HG03571 (cell line): Measurements from ENCODE around the gene ADAP1.
"Not testable (repeated sequence)": the region's sequence is repeated elsewhere in the genome, so short reads cannot be mapped to it uniquely, and the experiment has no call there.

Experiments used
- ATAC-seq: cut with Tn5 transposase; IDR thresholded peaks from one replicate; pipeline ENCODE4 v1.9.1; 2021; ENCODE audit not compliant: unreplicated experiment

The ADAP1 gene

DNA sequence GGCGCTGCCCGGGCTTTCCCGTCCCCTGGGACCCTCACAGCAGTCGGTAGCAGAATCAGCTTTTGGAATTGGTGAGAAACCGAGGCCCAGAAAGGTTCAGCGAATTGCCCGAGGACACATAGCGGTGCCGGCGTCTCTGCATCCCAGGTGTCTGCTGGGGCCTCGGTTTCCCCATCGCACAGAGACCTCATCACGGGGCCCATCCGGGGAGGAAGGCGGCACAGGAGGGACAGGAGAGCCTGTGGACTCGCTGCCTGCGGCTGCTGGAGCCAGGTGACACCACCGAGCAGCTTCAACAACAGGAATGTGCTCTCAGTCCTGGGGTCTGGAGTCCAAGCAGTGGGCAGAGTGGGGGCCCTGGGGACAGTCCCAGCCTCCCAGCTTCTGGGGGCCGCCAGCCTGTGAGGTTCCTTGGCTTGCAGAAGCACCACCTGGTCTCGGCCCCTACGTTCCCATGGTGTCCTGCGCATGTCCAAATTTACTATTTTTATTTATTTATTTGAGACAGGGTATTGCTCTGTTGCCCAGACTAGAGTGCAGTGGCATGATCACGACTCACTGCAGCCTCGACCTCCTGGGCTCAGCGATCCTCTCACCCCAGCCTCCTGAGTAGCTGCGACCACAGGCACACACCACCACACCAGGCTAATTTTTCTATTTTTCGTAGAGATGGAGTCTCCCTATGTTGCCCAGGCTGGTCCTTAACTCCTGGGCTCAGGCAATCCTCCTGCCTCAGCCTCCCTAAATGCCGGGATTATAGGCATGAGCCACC, 21.4 kb upstream of the ADAP1 start:
- no peak for ATAC-seq

GRCh38 chr7:974820-975681, 20.6 kb upstream of the ADAP1 start, which contains the start of gene COX19:
COX19 (minus strand) TSS chr7:975549; CDS start chr7:975509, 40 bp downstream.
- ATAC-seq: peak; percentile 70

DNA sequence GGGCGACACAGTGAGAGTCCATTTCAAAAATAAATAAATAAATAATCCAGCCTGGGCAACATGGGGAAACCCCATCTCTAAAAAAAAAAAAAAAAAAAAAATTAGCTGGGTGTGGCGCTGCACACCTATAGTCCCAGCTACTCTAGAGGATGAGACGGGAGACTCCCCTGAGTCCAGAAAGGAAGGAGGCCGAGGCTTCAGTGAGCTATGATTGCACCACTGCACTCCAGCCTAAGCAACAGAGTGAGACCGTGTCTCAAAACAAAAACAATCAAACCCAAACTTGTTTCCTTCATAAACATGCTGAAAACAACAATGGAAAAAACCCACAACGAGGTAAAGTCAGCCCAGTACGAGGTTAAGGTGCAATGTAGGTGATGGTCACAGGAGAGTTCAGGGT, 19.7 kb upstream of the ADAP1 start:
- ATAC-seq: no peak

DNA sequence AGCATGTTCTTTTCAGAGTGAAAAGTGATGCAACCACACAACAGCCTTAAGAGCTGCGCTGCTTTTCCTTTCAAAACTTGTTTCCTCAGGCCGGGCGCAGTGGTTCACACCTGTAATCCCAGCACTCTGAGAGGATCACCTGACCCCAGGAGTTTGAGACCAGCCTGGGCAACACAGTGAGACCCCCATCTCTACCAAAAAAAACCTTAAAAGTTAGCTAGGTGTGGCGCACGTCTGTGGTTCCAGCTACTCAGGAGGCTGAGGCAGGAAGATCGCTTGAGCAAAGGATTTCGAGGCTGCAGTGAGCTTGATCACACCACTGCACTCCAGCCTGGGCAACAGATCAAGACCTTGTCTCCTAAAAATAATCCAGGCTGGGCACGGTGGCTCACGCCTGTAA, 18.8 kb upstream of the ADAP1 start:
- no peak for ATAC-seq

DNA sequence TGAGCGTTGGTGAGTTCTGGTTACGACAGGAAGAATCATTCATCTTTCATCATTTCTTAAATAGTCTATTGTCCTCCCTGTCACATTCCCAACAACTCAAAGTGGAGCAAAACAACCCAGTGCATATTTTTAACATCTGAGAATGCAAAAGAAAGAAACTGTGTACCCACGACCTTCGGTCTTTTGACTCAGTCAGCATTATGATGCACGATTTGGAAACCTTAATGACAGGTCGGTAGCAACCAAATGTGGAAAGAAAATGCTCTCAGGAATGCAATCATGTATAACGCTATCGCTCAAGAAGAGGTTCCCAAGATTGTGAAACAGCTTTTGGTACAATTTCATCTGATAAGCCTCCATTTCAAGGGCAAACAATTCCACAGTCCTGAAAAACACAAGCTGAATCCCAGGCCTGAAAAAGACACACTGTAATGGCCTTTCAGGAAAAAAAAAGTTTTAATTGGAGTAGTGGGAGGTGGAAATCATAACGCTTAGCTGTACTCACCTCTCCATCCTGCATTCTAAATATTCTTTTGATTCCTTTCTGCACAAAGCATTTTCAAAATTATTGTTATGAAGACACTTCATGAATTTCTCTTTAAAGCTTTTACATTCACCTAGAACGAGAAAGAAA, 18.3 kb upstream of the ADAP1 start:
- no peak for ATAC-seq

DNA sequence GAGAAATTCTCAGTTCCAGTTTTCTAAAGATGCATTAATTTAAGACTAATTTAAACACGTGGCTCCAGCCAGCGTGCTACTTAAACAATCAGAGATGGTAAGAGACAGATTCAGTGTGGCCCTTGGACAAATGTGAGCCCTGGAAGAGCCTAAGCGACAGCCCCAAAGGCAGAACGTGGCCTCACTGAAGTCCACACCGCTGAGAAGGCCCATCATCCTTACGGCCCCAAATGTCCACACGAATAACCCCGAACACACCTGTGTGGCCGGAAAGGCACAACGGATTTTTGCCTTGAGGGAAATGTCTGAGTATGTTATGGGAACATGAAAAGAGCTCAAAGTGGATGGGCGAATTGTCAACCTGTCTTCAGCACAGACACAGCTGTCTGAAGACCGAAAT, 17.6 kb upstream of the ADAP1 start:
- ATAC-seq: no peak

- no peak for ATAC-seq
Measured at GRCh38 chr7:970744-971143, 16.3 kb upstream of the ADAP1 start.

- no peak for ATAC-seq
Measured at GRCh38 chr7:969403-969802, 14.9 kb upstream of the ADAP1 start.

GRCh38 chr7:968205-969105, 14.0 kb upstream of the ADAP1 start:
- no peak for ATAC-seq

- ATAC-seq: no peak
Measured at GRCh38 chr7:967361-968082, 13.0 kb upstream of the ADAP1 start.

- no peak for ATAC-seq
Measured at GRCh38 chr7:966291-967069, 12.0 kb upstream of the ADAP1 start.

- ATAC-seq: no peak
Measured at GRCh38 chr7:964401-965231, 10.1 kb upstream of the ADAP1 start.

DNA sequence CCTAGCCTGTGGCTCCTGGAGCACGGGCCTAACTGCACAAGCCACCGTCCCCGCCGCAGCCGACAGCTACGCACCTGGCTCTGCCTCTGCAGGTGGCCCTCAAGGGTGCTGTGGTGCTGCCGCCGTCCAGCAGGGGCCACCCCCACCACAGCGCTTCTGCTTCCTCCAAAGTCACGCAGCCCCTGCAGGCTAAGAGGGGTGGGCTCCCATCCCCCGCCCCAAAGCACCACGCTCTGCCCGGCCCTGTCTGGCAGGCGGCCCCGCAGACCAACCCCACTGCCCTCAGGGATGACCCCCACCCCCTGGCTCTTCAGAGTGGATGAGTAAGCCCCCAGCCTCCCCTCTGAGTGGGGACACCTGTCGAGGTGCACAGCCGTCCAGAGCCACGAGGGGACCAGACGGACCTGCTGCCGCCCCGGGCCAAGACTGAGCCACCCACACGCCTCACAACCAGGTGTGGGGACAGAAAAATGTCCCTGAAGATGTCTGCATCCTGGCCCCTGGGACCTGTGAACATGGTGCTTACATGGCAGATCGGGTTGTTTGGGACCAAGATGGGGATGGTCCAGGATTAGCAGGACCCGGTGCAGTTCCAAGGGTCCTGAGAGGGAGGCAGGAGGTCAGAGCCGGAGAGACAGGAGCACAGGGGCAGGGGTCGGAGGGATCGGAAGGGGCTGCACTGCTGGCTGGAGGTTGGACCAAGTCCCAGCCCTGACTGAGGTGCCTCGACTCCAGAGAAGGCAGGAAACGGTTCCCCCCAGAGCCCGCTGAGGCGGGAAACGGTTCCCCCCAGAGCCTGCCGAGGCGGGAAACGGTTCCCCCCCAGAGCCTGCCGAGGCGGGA, 9.0 kb upstream of the ADAP1 start:
- no peak for ATAC-seq

GRCh38 chr7:962401-963081, 8.1 kb upstream of the ADAP1 start:
- ATAC-seq: no peak

GRCh38 chr7:961546-962400, 7.3 kb upstream of the ADAP1 start:
- no peak for ATAC-seq

- not testable (repeated sequence) for ATAC-seq
Measured at GRCh38 chr7:960972-961371, 6.5 kb upstream of the ADAP1 start.
